Thoracic aorta (tissue), 2 donors: ENCODE data around the gene NCBP3. TPM values are rescaled to one million over a fixed set of nuclear protein-coding genes. Genes with fewer than 3 reads are reported as not detected.
A peak's percentile ranks its signal among the peaks of the same experiment; 100 is the strongest.

ENCODE experiments used
- ATAC-seq: fragments of 150-250 bp; one replicate; pipeline ENCODE4 v1.8.0; 2017; ENCODE audit warnings: low read depth; ENCODE audit not compliant: insufficient number of reproducible peaks, low FRiP score
- DNase-seq: peaks from one replicate; pipeline ENCODE4 v3.0.0-alpha.2; 2020; ENCODE audit warnings: low spot score
- H3K27ac ChIP-seq, 2 donors: fragments of 200-600 bp; sonication (generic); 1 replicate in 1 of 2; 2 replicates in 1 of 2; pipeline ENCODE4 v1.5.1; 2016; ENCODE audit warnings: mild to moderate bottlenecking in 2 of 2, moderate library complexity in 2 of 2
- H3K27me3 ChIP-seq: fragments of 200-600 bp; sonication (generic); replicated peaks from 2 replicates; pipeline ENCODE4 v1.6.0; 2016; ENCODE audit warnings: mild to moderate bottlenecking; ENCODE audit not compliant: insufficient read depth
- H3K36me3 ChIP-seq: fragments of 200-600 bp; sonication (generic); one replicate; pipeline ENCODE4 v1.5.1; 2016
- H3K4me1 ChIP-seq, 2 donors: fragments of 200-600 bp; sonication (generic); 1 replicate in 1 of 2; 2 replicates in 1 of 2; pipeline versions ENCODE4 v1.5.1 to v1.6.0; 2016; ENCODE audit warnings: low read depth in 2 of 2, mild to moderate bottlenecking in 1 of 2; ENCODE audit not compliant: control insufficient read depth in 1 of 2
- H3K4me3 ChIP-seq: fragments of 200-600 bp; sonication (generic); 2 replicates; pipeline ENCODE4 v1.5.1; 2016; ENCODE audit warnings: mild to moderate bottlenecking
- H3K9me3 ChIP-seq: fragments of 200-600 bp; sonication (generic); 2 replicates; pipeline ENCODE4 v1.5.1; 2016
- total RNA-seq, 2 donors: library from RNA; depleted of rRNA; stranded (reverse); fragments of >200 nt; gene quantifications; one replicate each; pipeline versions ENCODE4 v1.1.0 to v1.2.3, GENCODE V29; 2016
- TF ChIP-seq, protein P1 (sequence below): fragments of 200-600 bp; sonication (generic); IDR thresholded peaks from one replicate; pipeline ENCODE4 v1.5.1; 2019; ENCODE audit warnings: antibody characterized with exemption

Gene NCBP3
- total RNA-seq, 2 donors from 2014 or later, result 28.8 to 47.8 TPM

DNA sequence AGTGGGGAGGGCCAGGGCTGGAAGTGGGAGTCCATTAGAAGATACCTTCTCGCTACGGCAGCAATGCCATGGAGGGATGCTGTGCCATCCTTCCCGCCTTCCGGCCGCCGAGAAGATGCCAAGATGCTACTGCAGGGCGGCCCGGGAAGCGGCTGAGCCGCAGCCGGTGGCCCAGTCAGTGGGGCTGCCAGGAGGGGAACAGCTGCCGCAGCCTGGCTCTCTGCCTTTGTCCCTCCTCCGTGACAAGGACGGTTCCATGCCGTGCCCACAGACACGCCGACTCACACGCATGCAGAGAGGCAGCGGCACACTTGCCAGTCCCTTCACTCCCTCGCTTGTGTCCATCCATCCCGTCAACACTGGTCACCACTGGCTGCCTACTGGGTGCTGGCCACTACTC lies 20.2 kb upstream of the NCBP3 start:
- Histone ChIP-seq H3K4me3 (no peak overlapping the region), H3K36me3 (no peaks in the 10 kb centered on the region), H3K4me1 (peaks cover 5 to 14% of the 10 kb centered on the region in 2 donors), H3K27me3 (no peaks in the 10 kb centered on the region), H3K9me3 (no peaks in the 10 kb centered on the region), H3K27ac (no peak overlapping the region)
- ATAC-seq, result no peak
- DNase-seq, result no peak
- TF ChIP-seq, protein P1, sequence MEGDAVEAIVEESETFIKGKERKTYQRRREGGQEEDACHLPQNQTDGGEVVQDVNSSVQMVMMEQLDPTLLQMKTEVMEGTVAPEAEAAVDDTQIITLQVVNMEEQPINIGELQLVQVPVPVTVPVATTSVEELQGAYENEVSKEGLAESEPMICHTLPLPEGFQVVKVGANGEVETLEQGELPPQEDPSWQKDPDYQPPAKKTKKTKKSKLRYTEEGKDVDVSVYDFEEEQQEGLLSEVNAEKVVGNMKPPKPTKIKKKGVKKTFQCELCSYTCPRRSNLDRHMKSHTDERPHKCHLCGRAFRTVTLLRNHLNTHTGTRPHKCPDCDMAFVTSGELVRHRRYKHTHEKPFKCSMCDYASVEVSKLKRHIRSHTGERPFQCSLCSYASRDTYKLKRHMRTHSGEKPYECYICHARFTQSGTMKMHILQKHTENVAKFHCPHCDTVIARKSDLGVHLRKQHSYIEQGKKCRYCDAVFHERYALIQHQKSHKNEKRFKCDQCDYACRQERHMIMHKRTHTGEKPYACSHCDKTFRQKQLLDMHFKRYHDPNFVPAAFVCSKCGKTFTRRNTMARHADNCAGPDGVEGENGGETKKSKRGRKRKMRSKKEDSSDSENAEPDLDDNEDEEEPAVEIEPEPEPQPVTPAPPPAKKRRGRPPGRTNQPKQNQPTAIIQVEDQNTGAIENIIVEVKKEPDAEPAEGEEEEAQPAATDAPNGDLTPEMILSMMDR, result no peak

DNA sequence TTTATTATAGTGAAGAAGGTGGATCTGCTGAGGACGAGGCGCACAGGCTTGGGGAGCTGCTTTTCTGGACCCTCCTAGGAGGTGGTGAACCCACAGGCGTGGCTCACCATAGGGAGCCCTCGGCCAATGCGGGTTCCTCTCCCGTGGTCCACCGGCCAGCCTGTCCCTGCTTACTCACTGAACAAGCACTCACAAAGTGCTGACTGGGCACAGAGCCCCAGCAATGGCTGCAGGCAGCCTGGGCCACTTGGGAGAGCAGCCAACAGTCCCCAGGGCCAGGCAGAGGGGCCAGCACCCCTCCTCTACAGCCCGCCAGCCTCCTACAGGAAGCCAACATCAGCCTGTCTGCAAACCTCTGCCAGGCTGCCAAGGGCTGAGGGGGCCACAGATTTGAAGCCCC lies 19.1 kb upstream of the NCBP3 start:
- ATAC-seq, result no peak
- H3K4me1 ChIP-seq, result peaks cover 5 to 14% of the 10 kb centered on the region in 2 donors
- no peaks in the 10 kb centered on the region for H3K9me3 ChIP-seq
- peak overlapping the region; percentile 36 to 68 for H3K27ac ChIP-seq
- no peak for DNase-seq
- peaks cover 2% of the 10 kb centered on the region for H3K36me3 ChIP-seq
- no peak overlapping the region for H3K4me3 ChIP-seq
- TF ChIP-seq, protein P1, result no peak
- H3K27me3 ChIP-seq, result no peaks in the 10 kb centered on the region

DNA sequence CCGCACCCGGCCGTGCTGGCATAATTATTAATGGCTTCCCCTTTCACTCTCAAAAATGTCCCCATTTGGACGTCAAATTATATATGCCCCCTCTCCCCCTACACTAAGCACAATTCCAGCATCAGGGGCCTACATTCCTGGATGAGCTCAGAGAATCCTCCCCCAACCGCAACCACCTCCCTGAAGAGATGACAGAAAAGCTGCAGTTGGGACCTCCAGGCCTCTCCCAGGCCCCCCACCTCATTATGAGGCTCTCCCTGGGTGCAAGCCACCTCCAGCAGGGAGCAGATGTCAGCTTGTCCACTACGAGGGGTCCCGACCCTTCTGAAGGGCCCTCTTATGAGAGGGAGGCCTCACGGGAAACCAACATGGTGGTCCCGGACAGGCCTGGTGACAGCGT lies 18.5 kb upstream of the NCBP3 start:
- Histone ChIP-seq H3K9me3 (no peaks in the 10 kb centered on the region), H3K4me1 (peaks cover 5 to 14% of the 10 kb centered on the region in 2 donors), H3K4me3 (no peak overlapping the region), H3K27me3 (no peaks in the 10 kb centered on the region), H3K36me3 (peaks cover 2% of the 10 kb centered on the region), H3K27ac (peak overlapping the region; percentile 36 to 68)
- TF ChIP-seq, protein P1, result no peak
- no peak for ATAC-seq
- no peak for DNase-seq

DNA sequence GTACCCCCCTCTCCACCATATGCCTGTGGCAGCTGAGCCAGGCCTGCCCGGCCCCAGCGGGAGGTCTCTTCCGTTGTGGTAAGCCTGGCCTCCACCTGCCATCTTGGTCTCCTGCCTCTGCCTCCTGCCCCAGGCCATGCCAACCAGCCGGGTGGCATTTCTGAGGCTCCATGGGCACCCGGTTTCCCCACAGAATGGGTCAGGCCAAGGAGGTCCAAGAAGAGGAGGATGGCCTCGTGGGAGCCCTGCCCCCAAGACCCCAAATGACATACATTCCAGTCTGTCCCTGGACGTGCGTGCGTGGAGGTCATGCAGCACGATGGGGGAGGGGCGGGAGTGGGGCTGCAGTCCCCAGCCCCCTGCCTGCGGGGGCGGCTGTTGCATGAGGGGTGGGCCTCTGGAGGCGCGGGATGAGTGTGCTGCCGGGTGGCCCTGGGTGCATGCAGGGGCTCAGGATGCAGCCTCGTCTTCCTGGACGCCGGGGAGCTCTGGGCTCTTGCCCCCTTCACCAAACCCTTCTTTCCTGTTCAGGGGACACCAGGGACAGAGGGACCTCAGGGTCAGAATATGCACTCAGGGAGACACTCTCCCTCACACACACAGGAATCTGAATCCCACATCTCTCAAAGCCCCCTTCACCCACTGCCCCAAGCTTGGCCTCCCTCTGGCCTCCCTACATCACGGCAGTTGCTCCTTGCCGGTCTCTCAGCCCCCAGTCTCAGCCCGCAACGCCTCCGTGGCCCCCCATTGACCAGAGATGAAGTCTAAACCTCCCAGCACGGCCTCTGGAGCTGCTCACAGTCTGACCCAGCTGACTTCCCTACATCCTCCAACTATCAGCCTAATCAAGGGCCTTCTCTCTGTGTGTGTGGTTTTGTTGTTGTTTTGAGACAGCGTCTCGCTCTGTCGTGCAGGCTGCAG lies 16.0 kb upstream of the NCBP3 start:
- H3K4me1 ChIP-seq, result peaks cover 5 to 14% of the 10 kb centered on the region in 2 donors
- H3K4me3 ChIP-seq, result no peak overlapping the region
- DNase-seq (no peak), ATAC-seq (no peak)
- H3K27ac ChIP-seq, result no peak overlapping the region
- H3K9me3 ChIP-seq, result no peaks in the 10 kb centered on the region
- TF ChIP-seq, protein P1, result no peak
- no peaks in the 10 kb centered on the region for H3K27me3 ChIP-seq
- peaks cover 2% of the 10 kb centered on the region for H3K36me3 ChIP-seq

DNA sequence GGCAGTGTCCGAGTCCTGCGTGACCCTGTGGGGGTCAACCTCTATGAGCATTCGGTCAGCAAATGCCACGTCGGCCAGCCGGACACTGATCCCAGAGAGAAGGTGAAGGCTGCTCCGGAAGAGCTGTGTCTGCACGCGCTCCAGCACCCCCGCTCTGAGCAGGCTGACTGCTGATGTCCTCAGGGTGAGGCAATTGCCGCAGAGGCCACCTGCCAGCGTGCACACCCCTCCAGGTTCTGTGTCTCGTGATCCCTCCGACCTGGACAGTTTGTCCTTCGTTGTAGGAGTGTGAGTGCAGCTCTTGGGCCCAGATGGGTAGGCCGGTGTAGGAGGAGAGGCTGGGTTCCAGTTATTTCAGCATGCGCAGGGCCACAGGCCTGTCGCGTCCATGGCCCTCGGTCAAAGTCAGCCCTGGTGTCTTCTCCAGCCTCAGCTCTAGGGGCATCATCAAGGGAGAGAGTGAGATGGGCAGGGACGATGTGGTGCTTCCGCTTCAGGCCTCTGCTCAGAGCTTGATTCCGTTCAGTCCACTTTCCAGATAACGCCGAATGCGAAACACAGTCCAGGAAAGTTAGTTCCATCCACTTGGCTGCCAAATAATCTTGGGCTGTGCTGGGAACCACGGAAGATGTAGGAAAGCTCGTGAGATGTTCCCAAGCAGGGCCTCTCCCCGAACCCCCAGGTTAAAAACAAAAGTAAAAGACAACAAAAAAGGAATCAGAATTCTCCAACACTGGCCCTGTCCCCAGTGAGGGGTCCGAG lies 15.1 kb upstream of the NCBP3 start:
- H3K27me3 ChIP-seq, result no peaks in the 10 kb centered on the region
- TF ChIP-seq, protein P1, result no peak
- ATAC-seq, result no peak
- H3K9me3 ChIP-seq, result no peaks in the 10 kb centered on the region
- H3K27ac ChIP-seq, result no peak overlapping the region
- no peak for DNase-seq
- peaks cover 2% of the 10 kb centered on the region for H3K36me3 ChIP-seq
- H3K4me1 ChIP-seq, result peaks cover 5 to 14% of the 10 kb centered on the region in 2 donors
- no peak overlapping the region for H3K4me3 ChIP-seq
